BE2C (cell line): ENCODE results near the gene DIO2.
A peak's percentile ranks its signal among the peaks of the same experiment; 100 is the strongest.

Source experiments
- DNase-seq: peaks from one replicate; pipeline ENCODE4 v3.0.0-alpha.2; 2020
- H3K27me3 ChIP-seq: fragments of 250-450 bp; sonication (Bioruptor Pico); 2 replicates; pipeline ENCODE4 v1.5.1; 2020; ENCODE audit warnings: mild to moderate bottlenecking
- H3K36me3 ChIP-seq: fragments of 250-450 bp; sonication (Bioruptor Pico); 2 replicates; pipeline ENCODE4 v1.5.1; 2020; ENCODE audit warnings: mild to moderate bottlenecking
- H3K4me1 ChIP-seq: fragments of 250-450 bp; sonication (Bioruptor Pico); 2 replicates; pipeline ENCODE4 v1.5.1; 2020
- H3K4me3 ChIP-seq: 2 replicates; pipeline ENCODE4 v1.5.1; 2011; ENCODE audit warnings: low read depth, low read length
- H3K9me3 ChIP-seq: fragments of 250-450 bp; sonication (Bioruptor Pico); 2 replicates; pipeline ENCODE4 v1.5.1; 2020
- CTCF ChIP-seq: IDR thresholded peaks from 2 replicates; pipeline ENCODE4 v1.5.1; 2012; ENCODE audit warnings: mild to moderate bottlenecking, low read depth, low read length

Gene DIO2

GRCh38 chr14:80208461-80208860 is 2.8 kb downstream of the DIO2 start:
- no peaks in the 10 kb centered on the region for H3K36me3 ChIP-seq
- H3K27me3 ChIP-seq = no peaks in the 10 kb centered on the region; the same call in 1 of the 2 replicates
- TF ChIP-seq CTCF = no peak
- no peaks in the 10 kb centered on the region for H3K4me1 ChIP-seq
- H3K4me3 ChIP-seq = no peak overlapping the region
- no peak for DNase-seq
- no peaks in the 10 kb centered on the region for H3K9me3 ChIP-seq

- DNase-seq = no peak
- Histone ChIP-seq H3K27me3 (no peaks in the 10 kb centered on the region; the same call in 1 of the 2 replicates), H3K4me3 (no peak overlapping the region), H3K36me3 (no peaks in the 10 kb centered on the region), H3K9me3 (no peaks in the 10 kb centered on the region), H3K4me1 (no peaks in the 10 kb centered on the region)
- TF ChIP-seq CTCF = no peak
These were observed 4.8 kb downstream of the DIO2 start for GRCh38 chr14:80206351-80207080.

GRCh38 chr14:80202888-80203562 is 8.3 kb downstream of the DIO2 start:
- Histone ChIP-seq H3K4me1 (no peaks in the 10 kb centered on the region), H3K27me3 (no peaks in the 10 kb centered on the region), H3K4me3 (no peak overlapping the region), H3K36me3 (no peaks in the 10 kb centered on the region), H3K9me3 (no peaks in the 10 kb centered on the region)
- peak; percentile 82 for TF ChIP-seq CTCF
- peak; percentile 67 for DNase-seq

- no peak for DNase-seq
- no peak overlapping the region for H3K4me3 ChIP-seq
- H3K9me3 ChIP-seq = no peaks in the 10 kb centered on the region
- H3K36me3 ChIP-seq = no peaks in the 10 kb centered on the region
- TF ChIP-seq CTCF = no peak
- H3K27me3 ChIP-seq = no peaks in the 10 kb centered on the region
- no peaks in the 10 kb centered on the region for H3K4me1 ChIP-seq
These were observed 11.2 kb downstream of the DIO2 start for GRCh38 chr14:80200093-80200492.

- TF ChIP-seq CTCF = no peak
- Histone ChIP-seq H3K4me3 (no peak overlapping the region), H3K36me3 (no peaks in the 10 kb centered on the region), H3K9me3 (no peaks in the 10 kb centered on the region), H3K4me1 (no peaks in the 10 kb centered on the region), H3K27me3 (no peaks in the 10 kb centered on the region)
- DNase-seq = no peak
These were observed 22.7 kb downstream of the DIO2 start for GRCh38 chr14:80188571-80188970.

GRCh38 chr14:80186301-80186800 is 25.0 kb downstream of the DIO2 start:
- Histone ChIP-seq H3K4me1 (no peaks in the 10 kb centered on the region), H3K9me3 (no peaks in the 10 kb centered on the region), H3K4me3 (no peak overlapping the region), H3K36me3 (no peaks in the 10 kb centered on the region), H3K27me3 (no peaks in the 10 kb centered on the region)
- no peak for TF ChIP-seq CTCF
- DNase-seq = no peak
